ENCODE results near the gene GNAO1. TPM values are rescaled to one million over a fixed set of nuclear protein-coding genes. Genes with fewer than 3 reads are reported as not detected.

Gene GNAO1
- total and polyA plus RNA-seq, 8 donors = 1.2 to 13.4 (median 4.8) TPM

DNA sequence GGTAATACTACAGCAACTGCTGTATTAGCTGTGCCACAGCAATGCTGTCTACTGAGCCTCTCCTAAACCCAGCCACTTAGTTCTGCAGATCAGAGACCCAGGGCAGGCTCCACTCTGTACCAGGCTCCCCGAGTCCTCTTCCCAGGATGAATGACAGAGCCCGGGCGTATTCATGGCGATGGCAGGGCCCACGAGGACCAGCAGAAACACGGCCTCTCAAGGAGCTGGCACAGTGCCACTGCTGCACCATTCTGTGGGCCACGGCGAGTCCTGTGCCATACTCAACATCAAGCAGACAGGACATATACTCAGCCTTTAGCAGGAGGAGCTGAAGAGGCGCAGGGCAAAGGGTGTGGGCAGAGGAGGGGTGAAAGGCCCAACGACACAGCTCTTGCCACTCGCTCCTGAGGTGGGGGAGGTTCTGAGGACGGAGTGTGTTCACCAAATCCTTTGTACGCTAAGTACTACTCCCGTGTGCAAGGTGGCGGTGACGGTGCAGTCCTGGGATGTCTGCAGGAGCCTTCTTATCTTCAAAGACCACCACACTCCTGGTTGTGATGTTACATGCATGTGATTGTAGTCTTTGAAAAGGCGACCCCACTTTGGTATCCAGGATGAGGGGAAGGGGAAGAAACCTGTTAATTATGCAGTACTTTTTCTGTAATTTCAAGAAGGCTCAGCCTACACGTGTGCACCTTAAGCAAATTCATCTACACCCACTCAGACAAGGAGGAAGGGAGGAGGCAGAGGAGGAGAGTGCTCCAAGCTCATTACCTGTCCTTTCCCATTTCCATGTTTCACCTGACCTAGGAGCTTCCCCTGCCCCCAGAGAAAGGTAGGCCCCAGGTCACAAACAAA is 136.0 kb downstream of the GNAO1 start:
- TF ChIP-seq, protein P1, sequence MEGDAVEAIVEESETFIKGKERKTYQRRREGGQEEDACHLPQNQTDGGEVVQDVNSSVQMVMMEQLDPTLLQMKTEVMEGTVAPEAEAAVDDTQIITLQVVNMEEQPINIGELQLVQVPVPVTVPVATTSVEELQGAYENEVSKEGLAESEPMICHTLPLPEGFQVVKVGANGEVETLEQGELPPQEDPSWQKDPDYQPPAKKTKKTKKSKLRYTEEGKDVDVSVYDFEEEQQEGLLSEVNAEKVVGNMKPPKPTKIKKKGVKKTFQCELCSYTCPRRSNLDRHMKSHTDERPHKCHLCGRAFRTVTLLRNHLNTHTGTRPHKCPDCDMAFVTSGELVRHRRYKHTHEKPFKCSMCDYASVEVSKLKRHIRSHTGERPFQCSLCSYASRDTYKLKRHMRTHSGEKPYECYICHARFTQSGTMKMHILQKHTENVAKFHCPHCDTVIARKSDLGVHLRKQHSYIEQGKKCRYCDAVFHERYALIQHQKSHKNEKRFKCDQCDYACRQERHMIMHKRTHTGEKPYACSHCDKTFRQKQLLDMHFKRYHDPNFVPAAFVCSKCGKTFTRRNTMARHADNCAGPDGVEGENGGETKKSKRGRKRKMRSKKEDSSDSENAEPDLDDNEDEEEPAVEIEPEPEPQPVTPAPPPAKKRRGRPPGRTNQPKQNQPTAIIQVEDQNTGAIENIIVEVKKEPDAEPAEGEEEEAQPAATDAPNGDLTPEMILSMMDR (IDR thresholded peaks at IDR 0.05) = no peak
- ATAC-seq (no peak), FAIRE-seq (no peak), DNase-seq (no peak)
- H3K27me3 ChIP-seq = no peaks in the 10 kb centered on the region
- intact Hi-C loops (cut with DNase I) = no loop called here
- H3K4me3 ChIP-seq = no peak overlapping the region
- no peaks in the 10 kb centered on the region for H3K9me3 ChIP-seq
- H3K36me3 ChIP-seq = no peaks in the 10 kb centered on the region
- WGBS, 2 donors = 79 to 88% methylated on average over 18 of the region's 18 CpGs
- H3K4me1 ChIP-seq = no peaks in the 10 kb centered on the region
- H3K27ac ChIP-seq = no peak overlapping the region

- Histone ChIP-seq H3K27ac (no peak overlapping the region), H3K27me3 (no peaks in the 10 kb centered on the region), H3K4me3 (no peak overlapping the region), H3K9me3 (no peaks in the 10 kb centered on the region), H3K4me1 (no peaks in the 10 kb centered on the region), H3K36me3 (no peaks in the 10 kb centered on the region)
- intact Hi-C loops (cut with DNase I) = no loop called here
- ATAC-seq (no peak), FAIRE-seq (no peak), DNase-seq (no peak)
- WGBS, 2 donors = 66% methylated on average over 6 of the region's 6 CpGs
- TF ChIP-seq, protein P1 (IDR thresholded peaks at IDR 0.05) = no peak
Observed at GRCh38 chr16:56327929-56328258, 136.6 kb downstream of the GNAO1 start.

DNA sequence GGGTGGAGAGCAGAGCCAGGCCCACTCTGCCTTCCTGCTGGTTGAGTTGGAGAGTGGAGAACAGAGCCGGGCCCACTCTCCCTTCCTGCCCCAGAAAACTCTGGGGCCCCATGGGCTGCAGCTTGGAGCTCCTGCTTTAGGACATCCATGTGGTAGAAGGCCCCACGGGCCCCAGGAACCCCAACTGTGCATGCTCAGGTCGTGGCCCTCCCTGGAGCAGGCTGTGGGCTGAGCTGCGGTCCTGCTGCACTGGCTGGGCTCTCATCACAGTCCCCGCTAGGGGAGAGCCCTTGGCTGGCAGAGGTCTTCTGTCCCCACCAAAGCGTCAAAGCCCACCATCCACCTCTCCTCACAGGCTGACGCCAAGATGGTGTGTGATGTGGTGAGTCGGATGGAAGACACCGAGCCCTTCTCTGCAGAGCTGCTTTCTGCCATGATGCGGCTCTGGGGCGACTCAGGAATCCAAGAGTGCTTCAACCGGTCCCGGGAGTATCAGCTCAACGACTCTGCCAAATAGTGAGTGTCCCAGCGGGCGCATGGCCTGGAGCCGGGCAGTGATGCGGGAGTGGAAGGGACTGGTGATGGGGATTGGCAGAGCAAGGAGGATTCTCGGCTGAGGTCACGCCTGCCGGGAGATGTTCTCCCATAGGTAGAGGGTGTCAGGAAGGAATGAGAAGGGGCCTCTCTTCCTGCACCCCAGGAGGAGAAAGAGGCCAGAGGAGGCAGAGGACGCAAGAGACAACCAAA is 137.2 kb downstream of the GNAO1 start:
- intact Hi-C loops (cut with DNase I) = no loop called here
- FAIRE-seq = no peak

DNA sequence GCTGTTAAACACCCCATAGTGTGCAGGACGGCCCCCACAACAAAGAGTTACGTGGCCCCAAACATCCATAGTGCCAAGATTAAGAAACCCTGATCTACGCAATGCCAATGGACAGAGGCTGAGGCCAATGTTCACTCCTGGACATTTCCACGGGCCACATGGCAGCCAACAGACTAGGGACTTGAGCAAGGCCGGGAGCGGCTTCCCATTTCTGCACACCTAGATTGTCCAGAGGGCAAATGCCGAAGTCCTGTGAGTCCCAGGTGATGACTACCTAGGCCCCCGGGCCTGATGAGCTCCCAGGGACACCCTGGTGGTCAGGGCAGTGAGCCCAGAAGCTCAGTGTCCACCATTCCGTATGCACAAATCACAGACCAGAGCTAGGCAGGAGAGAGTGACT is 138.6 kb downstream of the GNAO1 start:
- no peaks in the 10 kb centered on the region for H3K27me3 ChIP-seq
- no peaks in the 10 kb centered on the region for H3K4me1 ChIP-seq
- no peak for ATAC-seq
- no peak overlapping the region for H3K27ac ChIP-seq
- H3K4me3 ChIP-seq = no peak overlapping the region
- peak in 1 of 6 donors; percentile 29 for DNase-seq
- H3K9me3 ChIP-seq = no peaks in the 10 kb centered on the region
- TF ChIP-seq, protein P1 (IDR thresholded peaks at IDR 0.05) = no peak
- no peak for FAIRE-seq
- WGBS, 2 donors = 70 to 74% methylated on average over 9 of the region's 9 CpGs
- no peaks in the 10 kb centered on the region for H3K36me3 ChIP-seq
- intact Hi-C loops (cut with DNase I) = no loop called here

More for the DNA sequence above, 137.2 kb downstream of the GNAO1 start:
- Histone ChIP-seq H3K36me3 (no peaks in the 10 kb centered on the region), H3K27ac (no peak overlapping the region), H3K9me3 (no peaks in the 10 kb centered on the region), H3K4me3 (no peak overlapping the region), H3K27me3 (no peaks in the 10 kb centered on the region), H3K4me1 (no peaks in the 10 kb centered on the region)
- ATAC-seq (no peak), DNase-seq (peak in 1 of 6 donors; percentile 36)
- 81 to 86% methylated on average over 22 of the region's 22 CpGs for WGBS, 2 donors
- TF ChIP-seq, protein P1 (IDR thresholded peaks at IDR 0.05) = no peak

- Histone ChIP-seq H3K27ac (no peak overlapping the region), H3K36me3 (no peaks in the 10 kb centered on the region), H3K4me3 (no peak overlapping the region), H3K27me3 (no peaks in the 10 kb centered on the region), H3K4me1 (no peaks in the 10 kb centered on the region), H3K9me3 (no peaks in the 10 kb centered on the region)
- ATAC-seq (no peak), FAIRE-seq (no peak), DNase-seq (no peak)
- intact Hi-C loops (cut with DNase I) = no loop called here
- TF ChIP-seq, protein P1 (IDR thresholded peaks at IDR 0.05) = no peak
- WGBS, 2 donors = 72 to 80% methylated on average over 4 of the region's 4 CpGs
Observed at GRCh38 chr16:56330476-56330875, 139.2 kb downstream of the GNAO1 start.
